HG03039 (cell line): ENCODE data around the gene LOXL1.

Experiments used
- ATAC-seq: cut with Tn5 transposase; IDR thresholded peaks from one replicate; pipeline ENCODE4 v1.9.1; 2021; ENCODE audit warnings: mild to moderate bottlenecking, moderate library complexity; ENCODE audit not compliant: unreplicated experiment

Gene LOXL1

DNA sequence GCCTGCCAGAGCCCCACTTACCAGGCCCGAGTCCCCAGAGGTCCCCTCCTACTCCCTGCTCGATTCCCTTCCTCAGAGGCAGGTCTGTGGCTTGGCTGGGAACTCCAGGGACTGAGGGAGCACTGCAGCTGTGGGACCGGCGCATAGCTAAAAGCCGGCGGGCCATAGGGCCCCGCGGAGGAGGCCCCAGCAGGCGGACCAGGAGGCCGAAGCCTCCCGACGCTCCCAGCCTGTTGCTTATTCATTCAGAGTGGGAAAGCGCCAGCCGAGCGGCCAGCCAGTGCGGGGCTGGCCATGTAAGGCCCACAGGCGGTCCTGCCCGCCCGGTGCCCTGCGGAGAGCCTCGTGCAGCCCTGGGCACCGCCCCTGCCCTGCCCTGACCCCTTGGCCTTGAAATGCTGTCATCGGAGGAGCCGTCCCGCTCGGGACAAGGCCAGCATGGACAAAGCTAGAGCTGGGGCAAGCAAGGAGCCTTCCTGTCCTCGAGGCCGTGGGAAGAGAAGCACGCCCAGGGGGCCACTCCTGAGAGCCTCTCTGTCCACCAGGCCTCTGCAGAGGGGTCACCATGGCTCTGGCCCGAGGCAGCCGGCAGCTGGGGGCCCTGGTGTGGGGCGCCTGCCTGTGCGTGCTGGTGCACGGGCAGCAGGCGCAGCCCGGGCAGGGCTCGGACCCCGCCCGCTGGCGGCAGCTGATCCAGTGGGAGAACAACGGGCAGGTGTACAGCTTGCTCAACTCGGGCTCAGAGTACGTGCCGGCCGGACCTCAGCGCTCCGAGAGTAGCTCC is at the start of gene LOXL1:
TSS of gene LOXL1 (plus strand) at position 244 of the 784 bp plus-strand sequence. CDS start at position 566, 322 bp downstream.
- ATAC-seq, result no peak

DNA sequence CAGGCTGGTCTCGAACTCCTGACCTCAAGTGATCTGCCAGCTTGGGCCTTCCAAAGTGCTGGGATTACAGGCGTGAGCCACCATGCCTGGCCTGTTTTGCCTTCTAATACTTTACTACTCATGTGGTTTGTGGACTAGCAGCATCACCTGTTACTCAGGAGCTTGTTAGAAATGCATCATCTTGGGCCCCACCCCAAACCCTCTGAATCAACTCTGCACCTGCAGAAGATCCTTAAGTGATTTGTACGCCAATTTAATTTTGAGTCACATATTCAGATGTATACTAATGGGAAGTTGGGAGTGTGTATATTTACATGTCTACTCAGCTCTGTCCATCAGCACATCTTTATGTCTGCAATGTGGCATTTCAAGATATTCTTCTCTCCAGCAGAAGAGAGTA is 46.8 kb upstream of the LOXL1 start:
- ATAC-seq, result no peak

DNA sequence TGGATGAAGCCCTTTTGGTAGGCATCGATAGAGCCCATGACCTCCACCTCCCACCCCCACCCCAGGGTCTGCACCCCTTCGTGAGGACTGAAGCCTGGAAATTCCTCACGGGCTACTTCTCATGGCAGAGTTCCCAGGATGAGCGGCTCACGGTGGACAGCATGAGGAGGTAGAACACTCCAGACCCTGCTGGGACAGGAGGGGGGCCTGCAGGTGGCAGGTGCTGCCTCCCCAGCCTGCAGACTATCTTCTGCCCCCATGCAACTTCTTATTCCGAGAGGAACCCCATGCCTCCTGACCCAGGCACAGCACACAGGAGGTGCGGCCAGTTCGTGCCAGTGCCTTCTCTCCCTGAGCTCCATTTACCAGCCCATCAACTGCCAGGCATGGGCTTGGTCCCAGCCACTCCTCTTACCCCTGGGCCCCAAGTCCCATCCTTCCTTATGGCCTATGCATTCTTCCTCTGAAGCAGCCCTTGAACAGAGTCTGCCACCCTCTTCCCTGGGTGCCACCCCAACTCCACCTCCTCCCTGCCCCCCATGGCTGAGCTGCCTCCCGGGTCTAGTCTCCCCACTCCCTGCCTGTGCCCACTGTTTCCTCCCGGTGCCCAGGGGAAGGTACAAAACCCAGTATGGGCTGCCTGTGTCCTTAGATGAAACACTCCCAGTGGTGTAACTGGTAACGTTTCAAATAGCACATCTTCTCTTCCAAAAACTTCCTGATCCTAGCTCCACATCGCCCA is 44.5 kb upstream of the LOXL1 start:
- ATAC-seq, result no peak

GRCh38 chr15:73882761-73883419 is 43.4 kb upstream of the LOXL1 start:
- no peak for ATAC-seq

GRCh38 chr15:73884159-73884558 is 42.1 kb upstream of the LOXL1 start:
- no peak for ATAC-seq

- ATAC-seq, result no peak
These were observed 40.1 kb upstream of the LOXL1 start for GRCh38 chr15:73885954-73886700.

- ATAC-seq, result no peak
These were observed 39.4 kb upstream of the LOXL1 start for GRCh38 chr15:73886717-73887345.

DNA sequence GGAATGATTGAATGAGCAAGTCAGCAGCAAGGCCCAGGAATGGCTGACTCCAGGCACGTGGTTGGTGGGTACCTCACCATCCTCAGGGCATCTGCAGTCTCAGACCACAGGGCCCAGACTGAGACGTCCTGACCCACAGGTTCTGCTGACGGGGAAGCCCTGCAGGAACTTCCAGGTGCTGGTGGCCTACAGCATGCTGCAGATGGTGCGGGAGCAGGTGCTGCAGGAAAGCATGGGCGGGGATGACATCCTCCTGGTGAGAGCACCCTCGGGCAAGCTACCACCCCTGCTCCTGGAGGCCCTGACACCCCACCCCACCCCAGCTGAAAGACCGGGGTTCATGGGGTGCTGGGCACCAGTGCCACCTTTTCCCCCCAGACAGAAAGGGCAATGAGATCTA is 38.8 kb upstream of the LOXL1 start:
- no peak for ATAC-seq

- no peak for ATAC-seq
These were observed 37.8 kb upstream of the LOXL1 start for GRCh38 chr15:73888224-73889041.

DNA sequence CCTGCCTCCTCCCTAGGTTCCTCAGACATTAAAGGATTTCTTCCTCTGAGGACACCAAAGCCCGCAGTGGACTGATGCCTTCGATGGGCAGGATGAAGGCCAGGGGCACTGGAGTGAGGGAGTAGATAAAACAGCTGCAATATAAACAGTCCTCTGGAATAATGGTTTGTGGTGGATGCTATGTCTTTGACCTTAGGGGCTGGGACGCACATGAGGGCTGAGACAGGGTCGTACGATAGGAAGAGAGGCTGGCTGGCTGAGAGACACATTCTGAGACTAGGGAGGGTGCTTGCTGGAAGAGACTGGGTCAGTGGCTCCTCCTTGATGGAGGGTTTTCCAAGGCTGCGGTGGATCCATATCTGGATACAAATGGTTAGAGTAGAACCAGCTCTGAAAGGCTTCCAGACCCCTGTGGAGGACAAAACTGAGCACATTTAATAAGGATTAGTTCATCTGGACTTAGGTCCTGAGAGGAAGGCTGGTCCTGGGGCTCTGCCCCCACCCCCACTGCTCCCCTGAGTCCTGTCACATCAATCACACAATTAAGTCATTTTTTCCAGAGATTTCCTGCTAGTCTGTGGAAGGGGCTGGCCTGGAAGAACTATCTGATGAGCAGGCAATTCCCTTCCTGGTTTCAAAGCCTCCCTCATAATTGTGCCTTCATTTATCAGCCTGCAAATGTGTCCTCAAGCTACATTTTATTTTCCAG is 37.1 kb upstream of the LOXL1 start:
- no peak for ATAC-seq

- ATAC-seq, result no peak
These were observed 36.5 kb upstream of the LOXL1 start for GRCh38 chr15:73889762-73890124.

GRCh38 chr15:73891328-73892315 is 34.6 kb upstream of the LOXL1 start:
- no peak for ATAC-seq

- ATAC-seq, result no peak
These were observed 33.6 kb upstream of the LOXL1 start for GRCh38 chr15:73892446-73893226.

DNA sequence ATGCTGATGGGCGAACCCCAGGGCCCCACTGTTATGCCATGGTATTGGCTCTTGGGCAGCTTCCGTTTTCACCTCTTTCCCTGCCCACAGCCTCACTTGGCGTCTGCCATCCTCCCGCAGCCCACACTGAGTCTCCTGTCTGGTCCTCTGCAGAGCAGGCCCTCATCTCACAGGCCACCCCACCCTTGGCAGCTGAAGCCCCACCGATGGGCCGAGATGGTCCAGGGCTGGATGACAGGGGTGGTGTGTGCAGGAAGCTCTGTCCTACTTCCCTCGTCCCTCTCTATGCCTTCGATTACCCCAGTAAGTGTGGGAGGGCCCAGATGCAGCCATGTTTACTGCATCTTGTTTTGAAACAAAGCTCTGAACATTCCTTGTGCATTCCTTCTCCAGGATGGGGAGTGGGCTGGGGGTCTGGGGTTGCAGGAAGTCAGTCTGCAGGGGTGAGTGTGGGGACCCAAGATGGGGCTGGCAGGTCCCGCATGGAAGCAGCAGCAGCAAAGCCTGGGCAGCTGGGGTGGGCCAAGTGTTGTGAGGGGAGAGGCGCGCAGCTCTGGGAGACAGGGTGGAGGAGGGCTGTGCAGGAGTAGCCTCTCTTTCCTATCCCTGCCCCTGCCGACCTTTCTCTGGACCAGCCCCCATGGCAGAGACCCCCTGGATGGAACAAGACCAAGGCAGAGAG is 32.0 kb upstream of the LOXL1 start:
- ATAC-seq, result no peak

- ATAC-seq, result no peak
These were observed 28.6 kb upstream of the LOXL1 start for GRCh38 chr15:73897441-73898261.
